ENCODE measurements around the gene ABCF2. TPM values are rescaled to one million over a fixed set of nuclear protein-coding genes. Genes with fewer than 3 reads are reported as not detected.

The ABCF2 gene
- polyA plus RNA-seq, 3 donors from 2014 or later = 24.2 to 35.4 (median 31.7) TPM

DNA sequence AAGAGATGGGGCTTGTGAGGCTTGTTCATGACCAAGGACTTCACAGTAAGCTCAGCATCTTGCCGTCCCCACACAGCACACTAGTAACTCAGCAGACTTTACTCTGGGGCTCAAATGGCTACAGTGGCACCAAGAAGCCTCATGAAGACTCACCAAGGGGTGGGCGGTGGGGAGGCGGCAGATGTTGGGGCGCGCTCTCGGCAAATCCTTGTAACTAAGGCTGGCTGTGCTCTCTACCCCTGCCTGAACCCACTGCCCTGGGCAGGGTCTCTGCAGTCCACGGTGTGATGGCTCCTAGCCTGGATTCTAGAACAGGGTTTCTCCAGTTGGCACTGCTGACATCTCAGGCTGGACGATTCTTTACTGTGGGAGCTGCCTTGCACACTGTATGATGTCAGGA is 33.9 kb upstream of the ABCF2 start:
- H3K27me3 Mint-ChIP-seq (ENCODE audit: low read depth in 3 of 3) = peaks cover 2 to 8% (median 7%) of the 10 kb centered on the region in 3 donors
- no peaks in the 10 kb centered on the region for H3K36me3 Mint-ChIP-seq
- peaks cover 0 to 1% (median 0%) of the 10 kb centered on the region in 6 donors for H3K9me3 Mint-ChIP-seq
- DNase-seq = no peak
- H3K4me3 Mint-ChIP-seq = no peak overlapping the region
- H3K4me1 Mint-ChIP-seq = no peaks in the 10 kb centered on the region
- H3K27ac Mint-ChIP-seq = no peak overlapping the region

DNA sequence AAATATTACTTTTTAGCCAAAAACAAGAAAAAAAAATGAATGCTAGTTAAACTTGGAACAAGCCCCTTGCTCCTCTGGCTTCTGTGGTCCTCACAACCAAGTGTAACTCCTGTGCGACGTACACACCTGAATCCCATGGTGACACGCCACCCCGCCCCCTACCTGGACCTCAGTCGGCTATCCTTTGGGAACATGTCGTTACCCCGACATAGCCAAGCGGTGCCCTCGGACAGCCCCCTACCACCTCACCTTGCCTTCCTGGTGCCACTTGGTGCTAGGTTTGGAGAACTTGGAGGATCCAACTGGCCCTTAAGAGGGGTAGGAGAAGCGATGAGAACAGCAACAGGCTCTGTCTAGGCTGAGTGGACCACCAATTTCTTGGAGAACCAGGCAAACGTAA is 33.5 kb upstream of the ABCF2 start:
- no peak for DNase-seq
- H3K36me3 Mint-ChIP-seq = no peaks in the 10 kb centered on the region
- H3K4me3 Mint-ChIP-seq = no peak overlapping the region
- H3K27me3 Mint-ChIP-seq (ENCODE audit: low read depth in 3 of 3) = peaks cover 2 to 10% (median 7%) of the 10 kb centered on the region in 3 donors
- H3K27ac Mint-ChIP-seq = no peak overlapping the region
- peaks cover 0 to 1% (median 0%) of the 10 kb centered on the region in 6 donors for H3K9me3 Mint-ChIP-seq
- H3K4me1 Mint-ChIP-seq = no peaks in the 10 kb centered on the region

DNA sequence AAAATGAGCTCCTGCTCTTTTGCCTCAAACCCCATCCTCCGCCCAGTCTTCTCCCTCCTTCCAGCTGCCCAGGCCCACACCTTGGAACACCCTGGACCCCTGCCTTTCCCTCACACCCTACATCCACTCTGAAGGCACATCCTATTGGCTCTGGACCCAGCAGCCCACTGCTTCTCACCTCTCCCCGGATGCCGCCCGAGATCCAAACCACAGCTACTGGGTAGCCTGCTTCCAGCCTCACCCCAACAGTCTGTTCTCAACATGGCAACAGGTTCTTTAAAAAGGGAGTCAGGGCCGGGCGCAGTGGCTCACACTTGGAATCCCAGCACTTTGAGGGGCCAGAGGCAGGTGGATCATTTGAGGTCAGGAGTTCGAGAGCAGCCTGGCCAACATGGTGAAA is 31.0 kb upstream of the ABCF2 start:
- Mint-ChIP-seq H3K4me3 (no peak overlapping the region), H3K27ac (no peak overlapping the region), H3K4me1 (no peaks in the 10 kb centered on the region), H3K27me3 (ENCODE audit: low read depth in 3 of 3) (peaks cover 3 to 8% (median 7%) of the 10 kb centered on the region in 3 donors), H3K9me3 (no peaks in the 10 kb centered on the region), H3K36me3 (no peaks in the 10 kb centered on the region)
- no peak for DNase-seq

DNA sequence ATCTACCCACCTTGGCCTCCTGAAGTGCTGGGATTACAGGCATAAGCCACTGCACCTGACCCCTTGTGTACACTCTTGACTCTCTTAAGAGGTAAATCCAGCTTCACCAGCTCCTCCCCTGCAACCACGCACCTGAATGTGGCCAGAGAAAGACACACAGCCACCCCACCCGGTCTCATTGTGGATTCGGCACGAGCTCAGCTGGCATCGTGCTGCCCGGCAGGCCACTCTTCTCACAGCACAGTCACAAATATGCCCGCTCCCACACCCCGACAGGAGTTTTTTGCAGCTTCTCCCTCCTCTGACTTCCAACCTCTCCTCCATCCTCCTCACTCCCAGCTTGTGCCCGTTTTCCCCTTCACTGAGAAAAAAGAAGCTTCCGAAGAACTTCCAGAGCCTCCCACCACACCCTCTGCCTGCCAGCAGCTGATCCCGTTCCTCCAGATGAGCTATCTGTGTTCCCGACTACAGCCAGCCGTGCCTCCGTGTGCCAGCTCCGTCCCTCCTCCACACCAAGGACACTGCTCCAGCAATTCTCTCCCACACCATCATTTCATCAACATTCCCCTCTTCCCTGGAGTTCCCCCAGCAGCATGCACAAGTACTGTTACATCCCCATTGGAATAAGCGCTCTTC is 29.5 kb upstream of the ABCF2 start:
- DNase-seq = no peak
- no peak overlapping the region for H3K4me3 Mint-ChIP-seq
- no peak overlapping the region for H3K27ac Mint-ChIP-seq
- peaks cover 3 to 15% (median 11%) of the 10 kb centered on the region in 3 donors for H3K27me3 Mint-ChIP-seq (ENCODE audit: low read depth in 3 of 3)
- H3K36me3 Mint-ChIP-seq = no peaks in the 10 kb centered on the region
- peaks cover 3 to 5% of the 10 kb centered on the region in 2 donors for H3K4me1 Mint-ChIP-seq
- no peaks in the 10 kb centered on the region for H3K9me3 Mint-ChIP-seq

DNA sequence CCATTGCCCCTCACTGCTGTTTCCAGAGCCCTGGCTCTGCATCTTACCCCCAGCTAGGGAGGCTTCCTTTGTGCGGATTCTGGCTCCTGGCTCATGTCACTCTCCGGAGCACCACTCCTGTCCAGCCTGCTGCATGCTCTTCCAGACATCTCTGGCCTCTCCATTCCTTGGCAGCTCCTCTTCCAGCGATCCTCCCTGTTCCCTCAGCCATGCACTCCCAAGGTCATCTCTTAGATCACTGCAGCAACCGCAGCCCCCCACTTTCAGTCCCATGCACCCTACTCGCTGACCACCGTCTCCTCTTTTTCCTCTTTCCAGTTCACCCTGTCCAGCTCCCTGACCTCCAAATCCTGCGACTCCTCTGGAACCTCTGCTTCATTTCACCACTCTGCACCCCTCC is 28.4 kb upstream of the ABCF2 start:
- Mint-ChIP-seq H3K9me3 (no peaks in the 10 kb centered on the region), H3K27ac (peak overlapping the region in 1 of 6 donors; percentile 24), H3K4me3 (no peak overlapping the region), H3K36me3 (no peaks in the 10 kb centered on the region), H3K4me1 (peaks cover 13 to 15% of the 10 kb centered on the region in 2 donors), H3K27me3 (ENCODE audit: low read depth in 3 of 3) (peaks cover 5 to 21% (median 16%) of the 10 kb centered on the region in 3 donors)
- no peak for DNase-seq

DNA sequence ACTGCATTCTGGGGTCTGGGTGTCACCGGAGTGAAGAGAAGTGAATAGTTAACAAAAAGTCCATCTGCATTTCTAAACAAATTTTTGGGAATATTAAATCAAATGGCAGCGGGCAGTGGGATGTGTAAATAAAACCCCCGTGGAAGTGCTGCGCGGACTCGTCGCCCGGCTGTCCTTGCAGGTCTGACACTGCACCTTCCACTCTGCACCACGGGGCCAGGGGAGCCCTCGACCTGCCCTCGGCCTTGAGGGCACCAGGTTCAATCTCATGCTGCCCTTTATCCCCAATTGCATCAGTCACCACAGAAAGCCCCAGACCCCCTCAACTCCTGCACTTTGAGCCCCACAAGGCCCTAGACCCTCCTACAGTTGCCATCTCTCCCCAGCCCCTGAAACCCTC is 27.8 kb upstream of the ABCF2 start:
- Mint-ChIP-seq H3K4me3 (no peak overlapping the region), H3K9me3 (no peaks in the 10 kb centered on the region), H3K27me3 (ENCODE audit: low read depth in 3 of 3) (peaks cover 5 to 22% (median 21%) of the 10 kb centered on the region in 3 donors), H3K36me3 (no peaks in the 10 kb centered on the region), H3K4me1 (peaks cover 16% of the 10 kb centered on the region in 2 donors), H3K27ac (no peak overlapping the region)
- DNase-seq = no peak

DNA sequence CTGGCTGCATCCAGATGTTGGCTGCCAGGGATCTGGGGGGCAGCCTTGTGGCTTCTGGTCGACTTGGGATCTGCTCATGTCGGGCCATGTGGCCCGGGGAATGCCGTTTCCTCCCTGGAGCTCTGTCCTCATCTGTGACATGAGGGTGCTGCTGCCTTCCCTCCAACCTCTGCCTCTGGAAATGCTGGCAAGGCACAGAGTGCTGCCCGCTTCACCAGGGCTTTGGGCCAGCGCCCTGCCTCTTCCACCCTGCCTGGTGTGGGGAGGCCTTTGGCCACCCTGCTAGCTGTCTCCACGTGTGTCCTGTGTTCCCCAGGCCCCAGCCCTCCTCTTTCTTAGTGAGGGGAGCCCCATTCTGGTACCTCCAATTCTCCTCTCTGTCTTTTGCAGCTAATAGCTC is 27.3 kb upstream of the ABCF2 start:
- no peak for DNase-seq
- Mint-ChIP-seq H3K27ac (no peak overlapping the region), H3K9me3 (no peaks in the 10 kb centered on the region), H3K27me3 (ENCODE audit: low read depth in 3 of 3) (peaks cover 5 to 23% (median 22%) of the 10 kb centered on the region in 3 donors), H3K36me3 (no peaks in the 10 kb centered on the region), H3K4me1 (peaks cover 18% of the 10 kb centered on the region in 2 donors), H3K4me3 (peak overlapping the region in 1 of 5 donors; percentile 34)

DNA sequence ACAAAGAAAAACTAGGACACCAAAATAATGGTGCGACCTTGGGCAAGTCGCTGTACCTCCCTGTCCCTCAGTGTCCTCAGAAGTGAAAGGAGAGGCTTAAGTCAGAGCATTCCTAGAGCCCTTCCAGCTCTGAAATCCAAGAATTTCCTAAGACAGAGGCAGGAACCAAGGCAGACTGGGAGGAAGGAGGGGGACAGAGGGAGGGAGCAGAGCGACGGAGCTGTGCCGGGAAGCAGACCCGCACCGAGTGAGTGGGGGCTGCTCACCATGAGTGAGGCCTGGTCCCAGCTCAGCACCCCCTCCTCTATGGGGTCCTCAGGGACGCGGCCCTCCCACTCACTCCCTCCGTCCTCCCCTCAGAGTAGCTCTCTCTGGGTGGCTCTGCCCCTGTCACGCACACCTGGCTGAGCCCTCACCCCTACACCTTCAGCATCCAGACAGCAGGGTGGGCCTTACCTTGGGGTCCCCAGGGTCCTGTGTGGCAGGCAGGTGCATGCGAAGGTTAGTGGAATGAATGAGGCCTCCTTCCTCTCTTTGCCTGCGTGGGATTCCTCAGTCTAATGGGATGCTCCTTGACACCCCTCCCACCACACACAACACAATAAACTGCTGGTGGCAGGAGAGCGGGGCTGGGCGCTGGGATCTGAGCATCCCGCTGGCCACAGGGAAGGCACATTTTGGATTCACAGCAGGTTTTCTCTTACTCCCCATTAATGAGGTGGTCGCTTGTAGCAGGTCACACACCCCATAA is 26.1 kb upstream of the ABCF2 start:
- no peak overlapping the region for H3K27ac Mint-ChIP-seq
- no peaks in the 10 kb centered on the region for H3K36me3 Mint-ChIP-seq
- no peak for DNase-seq
- H3K9me3 Mint-ChIP-seq = no peaks in the 10 kb centered on the region
- H3K4me3 Mint-ChIP-seq = peak overlapping the region; percentile 55 to 80 (median 61)
- peaks cover 5 to 23% (median 22%) of the 10 kb centered on the region in 3 donors for H3K27me3 Mint-ChIP-seq (ENCODE audit: low read depth in 3 of 3)
- H3K4me1 Mint-ChIP-seq = peaks cover 23 to 27% of the 10 kb centered on the region in 2 donors

DNA sequence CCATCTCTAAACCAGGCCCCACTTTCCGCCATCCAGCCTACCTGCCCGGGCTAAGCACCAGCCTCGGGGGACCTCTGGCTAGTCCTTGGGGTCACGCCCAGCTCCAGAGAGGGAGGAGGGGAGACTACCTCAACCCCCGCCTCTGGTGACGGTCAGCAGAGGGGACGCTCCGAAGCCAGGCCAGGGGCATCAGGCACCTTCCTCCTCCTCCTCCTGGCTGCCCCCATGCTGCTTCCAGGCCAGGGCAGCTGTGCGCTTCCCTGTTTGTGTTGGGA is 25.5 kb upstream of the ABCF2 start:
- peaks cover 9 to 23% (median 20%) of the 10 kb centered on the region in 3 donors for H3K27me3 Mint-ChIP-seq (ENCODE audit: low read depth in 3 of 3)
- no peak overlapping the region for H3K27ac Mint-ChIP-seq
- no peaks in the 10 kb centered on the region for H3K9me3 Mint-ChIP-seq
- peak overlapping the region; percentile 55 to 80 (median 79) for H3K4me3 Mint-ChIP-seq
- H3K4me1 Mint-ChIP-seq = peaks cover 27% of the 10 kb centered on the region in 2 donors
- DNase-seq = no peak
- no peaks in the 10 kb centered on the region for H3K36me3 Mint-ChIP-seq

DNA sequence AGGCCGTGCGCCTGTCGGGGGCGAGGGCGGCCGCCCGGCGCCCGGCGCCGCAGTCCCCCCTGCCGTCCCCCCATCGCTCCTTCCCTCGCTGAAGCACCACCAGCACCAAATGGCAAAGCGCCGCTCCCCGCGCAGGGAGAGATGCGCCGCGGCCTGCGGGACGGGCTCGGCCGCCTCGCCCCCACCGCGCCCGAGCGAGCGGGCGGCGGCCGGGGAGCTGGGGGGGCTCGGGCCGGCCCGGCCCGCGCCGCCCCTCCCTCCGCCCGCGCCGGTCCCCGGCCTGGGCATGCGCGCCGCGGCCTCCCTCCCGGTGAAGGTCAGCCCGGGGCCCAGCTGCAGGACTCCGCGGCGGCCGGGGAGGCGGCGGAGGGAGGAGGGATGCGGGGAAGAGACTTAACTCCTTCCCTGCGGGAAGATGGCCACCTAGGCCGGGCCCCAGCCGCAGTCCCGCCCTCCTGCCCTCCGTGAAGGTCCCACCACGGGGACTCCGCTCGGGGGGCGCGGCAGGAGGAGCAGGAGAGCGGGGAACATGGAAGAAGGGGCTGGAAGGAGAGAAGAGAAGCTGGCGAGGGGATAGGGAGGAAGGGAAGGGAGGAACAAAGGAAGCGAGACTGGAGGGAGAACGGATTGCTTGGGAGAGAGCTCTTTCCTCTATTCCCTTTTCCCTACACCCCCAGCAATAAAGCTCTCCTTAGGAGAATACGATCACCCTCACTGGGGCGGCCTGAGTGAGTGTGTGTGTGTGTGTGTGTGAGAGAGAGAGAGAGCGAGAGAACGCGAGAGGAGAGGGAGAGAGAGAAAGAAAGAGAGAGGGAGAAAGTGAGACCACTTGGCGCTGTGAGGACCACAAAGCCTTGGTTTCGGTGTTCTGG is 24.9 kb upstream of the ABCF2 start:
- no peaks in the 10 kb centered on the region for H3K9me3 Mint-ChIP-seq
- DNase-seq = peak in 1 of 3 donors; percentile 25
- peaks cover 11 to 21% (median 20%) of the 10 kb centered on the region in 3 donors for H3K27me3 Mint-ChIP-seq (ENCODE audit: low read depth in 3 of 3)
- H3K27ac Mint-ChIP-seq = no peak overlapping the region
- H3K4me3 Mint-ChIP-seq = peak overlapping the region; percentile 28 to 80 (median 79)
- no peaks in the 10 kb centered on the region for H3K36me3 Mint-ChIP-seq
- peaks cover 27% of the 10 kb centered on the region in 2 donors for H3K4me1 Mint-ChIP-seq

DNA sequence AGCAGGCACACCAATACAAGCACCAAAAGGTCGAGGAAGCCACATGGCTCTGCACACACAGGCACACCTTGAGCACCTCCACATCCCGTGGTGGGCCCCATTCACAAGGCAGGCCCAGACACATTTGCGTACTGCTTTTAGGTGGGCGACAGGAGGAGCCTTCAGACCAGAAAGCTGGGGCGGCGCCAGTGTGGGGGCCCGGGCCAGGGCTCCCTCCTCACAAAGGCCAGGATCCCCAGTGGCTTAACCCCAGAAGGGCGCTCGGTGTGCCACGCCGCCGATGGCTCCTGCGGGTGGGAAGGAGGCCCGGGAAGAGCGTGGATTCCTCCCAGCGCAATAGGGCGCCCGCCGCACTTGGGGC is 24.3 kb upstream of the ABCF2 start:
- peaks cover 12 to 19% (median 18%) of the 10 kb centered on the region in 3 donors for H3K27me3 Mint-ChIP-seq (ENCODE audit: low read depth in 3 of 3)
- no peak overlapping the region for H3K27ac Mint-ChIP-seq
- no peaks in the 10 kb centered on the region for H3K9me3 Mint-ChIP-seq
- peaks cover 27 to 29% of the 10 kb centered on the region in 2 donors for H3K4me1 Mint-ChIP-seq
- no peak for DNase-seq
- no peaks in the 10 kb centered on the region for H3K36me3 Mint-ChIP-seq
- H3K4me3 Mint-ChIP-seq = peak overlapping the region; percentile 62 to 88 (median 81)

DNA sequence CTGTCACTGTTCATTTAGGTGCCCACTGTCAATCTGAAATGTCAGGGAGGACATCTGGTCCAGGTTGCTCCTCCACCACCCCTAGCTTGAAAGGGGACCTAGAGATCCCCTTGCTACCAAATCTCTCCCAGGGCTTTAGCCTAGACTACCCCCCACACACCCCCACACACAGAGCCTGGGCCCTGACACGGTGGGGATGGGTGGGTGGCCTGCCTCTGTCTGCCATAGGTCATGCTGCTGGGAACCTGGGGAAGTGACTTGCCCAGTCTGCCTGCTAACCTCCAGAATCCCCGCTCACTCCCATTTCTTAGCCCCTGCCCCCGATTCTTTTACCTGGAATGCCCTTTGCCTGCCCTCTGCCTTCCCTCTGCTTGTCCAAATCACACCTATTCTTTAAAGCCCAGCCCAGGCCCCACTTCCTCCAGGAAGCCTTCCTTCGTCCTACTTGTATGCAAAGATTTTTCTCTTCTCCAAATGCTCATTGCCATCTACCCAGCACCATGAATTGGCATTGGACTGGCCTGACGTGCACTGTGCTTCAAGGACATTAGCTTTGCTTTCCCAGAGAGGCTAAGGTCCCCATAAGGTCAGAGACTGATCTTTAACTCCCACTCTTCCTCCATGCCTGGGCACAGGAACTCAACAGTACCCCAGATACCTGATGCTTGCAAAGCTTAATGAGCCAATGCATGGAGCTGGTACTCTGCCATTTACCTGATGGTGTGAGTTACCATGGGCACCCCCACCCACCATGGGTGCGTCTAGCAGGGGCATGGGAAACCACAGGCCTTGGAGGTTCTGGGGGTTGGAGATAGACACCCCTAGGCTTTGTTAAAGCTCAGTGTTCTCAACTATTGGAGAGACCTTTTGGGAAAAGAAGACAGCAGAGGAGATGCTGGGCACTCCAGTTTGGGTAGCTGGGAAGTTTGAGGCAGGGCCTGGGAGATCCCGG is 23.5 kb upstream of the ABCF2 start:
- H3K4me3 Mint-ChIP-seq = peak overlapping the region; percentile 62 to 88 (median 81)
- no peak overlapping the region for H3K27ac Mint-ChIP-seq
- peaks cover 27 to 32% of the 10 kb centered on the region in 2 donors for H3K4me1 Mint-ChIP-seq
- H3K27me3 Mint-ChIP-seq (ENCODE audit: low read depth in 3 of 3) = peaks cover 15 to 22% (median 20%) of the 10 kb centered on the region in 3 donors
- H3K36me3 Mint-ChIP-seq = no peaks in the 10 kb centered on the region
- DNase-seq = no peak
- no peaks in the 10 kb centered on the region for H3K9me3 Mint-ChIP-seq

DNA sequence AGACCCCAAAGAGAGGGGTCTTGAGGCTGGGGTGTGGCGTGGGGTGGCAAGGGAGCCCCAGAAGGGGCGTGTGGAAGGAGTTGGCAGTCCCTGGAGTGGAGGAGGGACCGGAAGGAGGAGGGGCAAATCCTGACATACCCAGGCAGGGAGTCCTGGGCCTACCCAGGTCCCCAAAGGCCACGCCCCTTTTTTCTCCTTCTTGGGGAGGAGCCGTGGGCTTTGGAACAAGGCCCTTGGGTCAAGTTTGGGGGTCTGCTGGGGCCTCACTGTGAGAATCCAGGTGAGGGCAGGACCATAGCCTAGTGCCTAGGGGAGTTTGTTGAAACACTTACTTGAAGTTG is 22.7 kb upstream of the ABCF2 start:
- Mint-ChIP-seq H3K4me1 (peaks cover 30 to 36% of the 10 kb centered on the region in 2 donors), H3K4me3 (peak overlapping the region; percentile 62 to 88 (median 83)), H3K36me3 (no peaks in the 10 kb centered on the region), H3K9me3 (no peaks in the 10 kb centered on the region), H3K27ac (no peak overlapping the region), H3K27me3 (ENCODE audit: low read depth in 3 of 3) (peaks cover 16 to 22% (median 20%) of the 10 kb centered on the region in 3 donors)
- DNase-seq = no peak

Measured in immature natural killer cell (primary cell).